HEK293 (cell line): ENCODE measurements around the gene NMNAT2.

Experiments
- BCL11A ChIP-seq: fragments of 450-650 bp; formaldehyde crosslinking; IDR thresholded peaks from 2 replicates; pipeline ENCODE4 v1.5.1; 2016; ENCODE audit warnings: low read depth, missing biosample characterization, missing genetic modification characterization
- EGR2 ChIP-seq: fragments of 450-650 bp; formaldehyde crosslinking; IDR thresholded peaks from 2 replicates; pipeline ENCODE4 v1.5.1; 2016; ENCODE audit warnings: low read depth, missing biosample characterization, missing genetic modification characterization
- GFI1B ChIP-seq: fragments of 450-650 bp; formaldehyde crosslinking; IDR thresholded peaks from 2 replicates; pipeline ENCODE4 v1.5.1; 2016; ENCODE audit warnings: missing biosample characterization, missing genetic modification characterization
- HOXD13 ChIP-seq: sonication (generic); formaldehyde crosslinking; IDR thresholded peaks from 2 replicates; pipeline ENCODE4 v1.8.0; 2022; ENCODE audit warnings: missing genetic modification reagents, borderline replicate concordance
- INSM2 ChIP-seq: fragments of 450-650 bp; formaldehyde crosslinking; IDR thresholded peaks from 2 replicates; pipeline ENCODE4 v1.5.1; 2016; ENCODE audit warnings: missing biosample characterization, missing genetic modification characterization
- KLF8 ChIP-seq: fragments of 450-650 bp; formaldehyde crosslinking; IDR thresholded peaks from 2 replicates; pipeline ENCODE4 v1.5.1; 2016; ENCODE audit warnings: missing biosample characterization, missing genetic modification characterization
- OSR2 ChIP-seq: fragments of 450-650 bp; formaldehyde crosslinking; IDR thresholded peaks from 2 replicates; pipeline ENCODE4 v1.5.1; 2016; ENCODE audit warnings: missing biosample characterization, missing genetic modification characterization
- SP7 ChIP-seq: fragments of 450-650 bp; formaldehyde crosslinking; IDR thresholded peaks from 2 replicates; pipeline ENCODE4 v1.5.1; 2016; ENCODE audit warnings: missing biosample characterization, missing genetic modification characterization
- ZFP69B ChIP-seq: fragments of 450-650 bp; formaldehyde crosslinking; IDR thresholded peaks from 2 replicates; pipeline ENCODE4 v1.5.1; 2016; ENCODE audit warnings: missing biosample characterization, missing genetic modification characterization
- ZNF16 ChIP-seq: fragments of 450-650 bp; formaldehyde crosslinking; IDR thresholded peaks from 2 replicates; pipeline ENCODE4 v1.5.1; 2016; ENCODE audit warnings: low read depth, missing biosample characterization, missing genetic modification characterization
- ZNF169 ChIP-seq: fragments of 450-650 bp; formaldehyde crosslinking; IDR thresholded peaks from 2 replicates; pipeline ENCODE4 v1.5.1; 2016; ENCODE audit warnings: missing biosample characterization, missing genetic modification characterization
- ZNF211 ChIP-seq: fragments of 450-650 bp; formaldehyde crosslinking; IDR thresholded peaks from 2 replicates; pipeline ENCODE4 v1.5.1; 2016; ENCODE audit warnings: low read depth, missing biosample characterization, missing genetic modification characterization
- ZNF266 ChIP-seq: fragments of 450-650 bp; formaldehyde crosslinking; IDR thresholded peaks from 2 replicates; pipeline ENCODE4 v1.5.1; 2016; ENCODE audit warnings: missing biosample characterization, missing genetic modification characterization, low read depth
- ZNF398 ChIP-seq: fragments of 450-650 bp; formaldehyde crosslinking; IDR thresholded peaks from 2 replicates; pipeline ENCODE4 v1.5.1; 2017; ENCODE audit warnings: missing biosample characterization, missing genetic modification characterization
- ZNF514 ChIP-seq: fragments of 450-650 bp; formaldehyde crosslinking; IDR thresholded peaks from 2 replicates; pipeline ENCODE4 v1.5.1; 2016; ENCODE audit warnings: missing biosample characterization, missing genetic modification characterization
- ZNF518A ChIP-seq: fragments of 450-650 bp; formaldehyde crosslinking; conservative IDR thresholded peaks from 2 replicates; pipeline ENCODE4 v1.5.1; 2016; ENCODE audit warnings: low read depth, missing biosample characterization, missing genetic modification characterization
- ZNF596 ChIP-seq: fragments of 450-650 bp; IDR thresholded peaks from 2 replicates; pipeline ENCODE4 v1.5.0; 2018; ENCODE audit warnings: missing biosample characterization, mild to moderate bottlenecking, missing genetic modification characterization, moderate library complexity
- ZNF600 ChIP-seq: fragments of 450-650 bp; formaldehyde crosslinking; IDR thresholded peaks from 2 replicates; pipeline ENCODE4 v1.5.1; 2016; ENCODE audit warnings: missing biosample characterization, missing genetic modification characterization
- ZNF664 ChIP-seq: fragments of 450-650 bp; formaldehyde crosslinking; IDR thresholded peaks from 2 replicates; pipeline ENCODE4 v1.5.1; 2016; ENCODE audit warnings: missing biosample characterization, missing genetic modification characterization
- ZNF707 ChIP-seq: fragments of 450-650 bp; formaldehyde crosslinking; IDR thresholded peaks from 2 replicates; pipeline ENCODE4 v1.5.1; 2016; ENCODE audit warnings: missing biosample characterization, missing genetic modification characterization
- ZNF747 ChIP-seq: fragments of 450-650 bp; formaldehyde crosslinking; IDR thresholded peaks from 2 replicates; pipeline ENCODE4 v1.5.1; 2016; ENCODE audit warnings: missing biosample characterization, missing genetic modification characterization
- ZXDB ChIP-seq: fragments of 450-650 bp; formaldehyde crosslinking; IDR thresholded peaks from 2 replicates; pipeline ENCODE4 v1.5.1; 2016; ENCODE audit warnings: missing biosample characterization, missing genetic modification characterization
- TF ChIP-seq, protein P1 (sequence below): fragments of 450-650 bp; formaldehyde crosslinking; IDR thresholded peaks from 2 replicates; pipeline ENCODE4 v1.5.1; 2016; ENCODE audit warnings: missing biosample characterization, missing genetic modification characterization
- TF ChIP-seq, protein P2 (sequence below): fragments of 450-650 bp; formaldehyde crosslinking; IDR thresholded peaks from 2 replicates; pipeline ENCODE4 v1.5.1; 2016; ENCODE audit warnings: missing biosample characterization, missing genetic modification characterization
- TF ChIP-seq, protein P3 (sequence below): fragments of 450-650 bp; formaldehyde crosslinking; IDR thresholded peaks from 2 replicates; pipeline ENCODE4 v1.5.1; 2016; ENCODE audit warnings: missing biosample characterization, missing genetic modification characterization

NMNAT2 gene

GRCh38 chr1:183323849-183324683 is 94.1 kb downstream of the NMNAT2 start (continued):
- no peak for TF ChIP-seq GFI1B (tag by site-specific recombination)
- no peak for TF ChIP-seq ZXDB (tag by site-specific recombination)
- TF ChIP-seq ZNF266 (tag by site-specific recombination): no peak
- peak; percentile 45 for TF ChIP-seq ZNF398 (tag by site-specific recombination)
- no peak for TF ChIP-seq ZNF600 (tag by site-specific recombination)
- TF ChIP-seq ZFP69B (tag by site-specific recombination): peak; percentile 64
- TF ChIP-seq OSR2 (tag by site-specific recombination): no peak
- TF ChIP-seq ZNF211: no peak
- TF ChIP-seq ZNF16: no peak
- no peak for TF ChIP-seq SP7 (tag by site-specific recombination)
- TF ChIP-seq, protein P1, sequence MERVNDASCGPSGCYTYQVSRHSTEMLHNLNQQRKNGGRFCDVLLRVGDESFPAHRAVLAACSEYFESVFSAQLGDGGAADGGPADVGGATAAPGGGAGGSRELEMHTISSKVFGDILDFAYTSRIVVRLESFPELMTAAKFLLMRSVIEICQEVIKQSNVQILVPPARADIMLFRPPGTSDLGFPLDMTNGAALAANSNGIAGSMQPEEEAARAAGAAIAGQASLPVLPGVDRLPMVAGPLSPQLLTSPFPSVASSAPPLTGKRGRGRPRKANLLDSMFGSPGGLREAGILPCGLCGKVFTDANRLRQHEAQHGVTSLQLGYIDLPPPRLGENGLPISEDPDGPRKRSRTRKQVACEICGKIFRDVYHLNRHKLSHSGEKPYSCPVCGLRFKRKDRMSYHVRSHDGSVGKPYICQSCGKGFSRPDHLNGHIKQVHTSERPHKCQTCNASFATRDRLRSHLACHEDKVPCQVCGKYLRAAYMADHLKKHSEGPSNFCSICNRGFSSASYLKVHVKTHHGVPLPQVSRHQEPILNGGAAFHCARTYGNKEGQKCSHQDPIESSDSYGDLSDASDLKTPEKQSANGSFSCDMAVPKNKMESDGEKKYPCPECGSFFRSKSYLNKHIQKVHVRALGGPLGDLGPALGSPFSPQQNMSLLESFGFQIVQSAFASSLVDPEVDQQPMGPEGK (tag by site-specific recombination): 0 out of 2 replicates have a peak, but pooled peaks have one; percentile 35
- TF ChIP-seq ZNF747 (tag by site-specific recombination): no peak
- TF ChIP-seq, protein P2, sequence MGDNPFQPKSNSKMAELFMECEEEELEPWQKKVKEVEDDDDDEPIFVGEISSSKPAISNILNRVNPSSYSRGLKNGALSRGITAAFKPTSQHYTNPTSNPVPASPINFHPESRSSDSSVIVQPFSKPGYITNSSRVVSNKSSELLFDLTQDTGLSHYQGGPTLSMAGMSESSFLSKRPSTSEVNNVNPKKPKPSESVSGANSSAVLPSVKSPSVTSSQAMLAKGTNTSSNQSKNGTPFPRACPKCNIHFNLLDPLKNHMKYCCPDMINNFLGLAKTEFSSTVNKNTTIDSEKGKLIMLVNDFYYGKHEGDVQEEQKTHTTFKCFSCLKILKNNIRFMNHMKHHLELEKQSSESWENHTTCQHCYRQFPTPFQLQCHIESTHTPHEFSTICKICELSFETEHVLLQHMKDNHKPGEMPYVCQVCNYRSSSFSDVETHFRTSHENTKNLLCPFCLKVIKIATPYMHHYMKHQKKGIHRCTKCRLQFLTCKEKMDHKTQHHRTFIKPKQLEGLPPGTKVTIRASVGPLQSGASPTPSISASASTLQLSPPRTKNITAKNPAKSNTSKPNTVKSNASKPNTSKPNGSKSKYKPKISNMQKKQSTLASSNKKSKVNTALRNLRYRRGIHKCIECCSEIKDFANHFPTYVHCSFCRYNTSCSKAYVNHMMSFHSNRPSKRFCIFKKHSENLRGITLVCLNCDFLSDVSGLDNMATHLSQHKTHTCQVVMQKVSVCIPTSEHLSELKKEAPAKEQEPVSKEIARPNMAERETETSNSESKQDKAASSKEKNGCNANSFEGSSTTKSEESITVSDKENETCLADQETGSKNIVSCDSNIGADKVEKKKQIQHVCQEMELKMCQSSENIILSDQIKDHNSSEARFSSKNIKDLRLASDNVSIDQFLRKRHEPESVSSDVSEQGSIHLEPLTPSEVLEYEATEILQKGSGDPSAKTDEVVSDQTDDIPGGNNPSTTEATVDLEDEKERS (tag by site-specific recombination): no peak
- no peak for TF ChIP-seq ZNF518A (tag by site-specific recombination)
- TF ChIP-seq ZNF707 (tag by site-specific recombination): no peak
- no peak for TF ChIP-seq INSM2 (tag by site-specific recombination)
- TF ChIP-seq HOXD13 (CRISPR knock-in tag): no peak
- no peak for TF ChIP-seq ZNF664 (tag by site-specific recombination)
- TF ChIP-seq ZNF596 (tag by site-specific recombination): no peak
- no peak for TF ChIP-seq KLF8
- TF ChIP-seq EGR2: no peak
- TF ChIP-seq ZNF514: no peak
- TF ChIP-seq, protein P3, sequence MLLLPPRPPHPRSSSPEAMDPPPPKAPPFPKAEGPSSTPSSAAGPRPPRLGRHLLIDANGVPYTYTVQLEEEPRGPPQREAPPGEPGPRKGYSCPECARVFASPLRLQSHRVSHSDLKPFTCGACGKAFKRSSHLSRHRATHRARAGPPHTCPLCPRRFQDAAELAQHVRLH: no peak
- no peak for TF ChIP-seq BCL11A
- no peak for TF ChIP-seq ZNF169 (tag by site-specific recombination)
